HepG2 (cell line): ENCODE results near the gene SIK3. TPM values are rescaled to one million over a fixed set of nuclear protein-coding genes. Genes with fewer than 3 reads are reported as not detected.

Experiments
- ATAC-seq: fragments of 200-7000 bp; cut with Tn5 transposase; 3 replicates; pipeline ENCODE4 v1.9.1; 2020; ENCODE audit warnings: mild to moderate bottlenecking, moderate library complexity
- BruUV-seq: library from RNA; stranded (reverse); fragments of 400-500 nt; replicated peaks from 2 replicates; lab custom pipeline; 2021; lab: Mats Ljungman, UMichigan
- CTCF ChIA-PET: fragments of 300-600 bp; formaldehyde crosslinking; extraction: SDS; loops from one replicate; lab custom pipeline; 2021; ENCODE audit warnings: low total read pairs, inconsistent platforms, low intra/inter-chr PET ratio; lab: Yijun Ruan, JAX
- POLR2A ChIA-PET: fragments of 350-600 bp; sonication (Branson Sonifier 250); formaldehyde crosslinking; loops from one replicate; lab custom pipeline; 2020; ENCODE audit warnings: antibody characterized with exemption, inconsistent platforms; lab: Yijun Ruan, JAX
- DNase-seq: peaks from one replicate; pipeline ENCODE4 v3.0.0-alpha.2; 2015; ENCODE audit warnings: low spot score
- FAIRE-seq: peaks from 3 replicates; lab custom pipeline; 2011; peaks lifted over from hg19 to GRCh38; lab: Jason Lieb, UNC
- H2AFZ ChIP-seq: one replicate; pipeline ENCODE4 v1.6.1; 2011; ENCODE audit warnings: low read length, inconsistent platforms
- H3K27ac ChIP-seq: fragments of 300-600 bp; 3 replicates; pipeline ENCODE4 v1.8.0; 2011; ENCODE audit warnings: mixed run types, mild to moderate bottlenecking, mixed read lengths, low read length, inconsistent platforms; ENCODE audit not compliant: insufficient read depth; ENCODE audit errors: extremely low read length
- H3K27me3 ChIP-seq, 2 experiments: fragments of 200-600 bp in 1 of 2; 2 replicates in 1 of 2; 3 replicates in 1 of 2; pipeline versions ENCODE4 v1.6.0 to v1.8.0; 2011; ENCODE audit warnings: low read length in 2 of 2, mild to moderate bottlenecking in 2 of 2, moderate library complexity in 2 of 2, inconsistent platforms in 1 of 2; ENCODE audit not compliant: insufficient read depth in 2 of 2, control insufficient read depth in 1 of 2
- H3K36me3 ChIP-seq, 2 experiments: fragments of 200-600 bp in 1 of 2; replicated peaks in 1 of 2; 2 replicates in 1 of 2; 3 replicates in 1 of 2; pipeline versions ENCODE4 v1.5.1 to v1.8.0; 2011; ENCODE audit warnings: low read length in 2 of 2, inconsistent platforms in 1 of 2; ENCODE audit not compliant: insufficient read depth in 2 of 2, control insufficient read depth in 1 of 2
- H3K4me1 ChIP-seq: 2 replicates; pipeline ENCODE4 v1.5.1; 2012; ENCODE audit warnings: low read length, inconsistent platforms; ENCODE audit not compliant: insufficient read depth
- H3K4me2 ChIP-seq: 2 replicates; pipeline ENCODE4 v1.6.0; 2011; ENCODE audit warnings: low read depth, low read length, inconsistent platforms
- H3K4me3 ChIP-seq, 3 experiments: fragments of 200-600 bp in 1 of 3; sonication (generic), shearing (Covaris generic) in 1 of 3; replicated peaks in 1 of 3; 2 replicates each; pipeline ENCODE4 v1.5.1; 2011 to 2016; ENCODE audit warnings: low read length in 3 of 3, inconsistent platforms in 2 of 3, low read depth in 2 of 3, mild to moderate bottlenecking in 2 of 3, control low read depth in 1 of 3, mixed read lengths in 1 of 3; ENCODE audit not compliant: insufficient read depth in 1 of 3
- H3K79me2 ChIP-seq: one replicate; pipeline ENCODE4 v1.6.1; 2011; ENCODE audit warnings: low read length, inconsistent platforms; ENCODE audit not compliant: insufficient read depth
- H3K9ac ChIP-seq: 2 replicates; pipeline ENCODE4 v1.6.0; 2011; ENCODE audit warnings: mild to moderate bottlenecking, low read depth, low read length, inconsistent platforms; ENCODE audit not compliant: insufficient read depth
- H3K9me3 ChIP-seq: 2 replicates; pipeline ENCODE4 v1.5.1; 2012; ENCODE audit warnings: mild to moderate bottlenecking, low read length
- H4K20me1 ChIP-seq: 2 replicates; pipeline ENCODE4 v1.6.0; 2011; ENCODE audit warnings: inconsistent platforms, mild to moderate bottlenecking, low read length, moderate library complexity; ENCODE audit not compliant: insufficient read depth
- ELF3 ChIP-seq: IDR thresholded peaks from 2 replicates; pipeline ENCODE4 v1.6.1; 2016; ENCODE audit warnings: missing genetic modification reagents, missing compliant biosample characterization
- MAFF ChIP-seq: IDR thresholded peaks from 2 replicates; pipeline ENCODE4 v1.6.1; 2011; ENCODE audit warnings: low read depth, low read length, improper control_type of control experiment
- MAFK ChIP-seq, 2 experiments: IDR thresholded peaks in 1 of 2; conservative IDR thresholded peaks in 1 of 2; 2 replicates each; pipeline ENCODE4 v1.6.1; 2011; ENCODE audit warnings: improper control_type of control experiment in 2 of 2, low read length in 2 of 2
- RBM39 ChIP-seq: fragments of 200-400 bp; formaldehyde crosslinking; IDR thresholded peaks from one replicate; pipeline ENCODE4 v1.6.1; 2018; ENCODE audit warnings: antibody characterized with exemption, mild to moderate bottlenecking, low read depth, low read length; ENCODE audit not compliant: poor library complexity, severe bottlenecking
- ZNF674 ChIP-seq: sonication (generic); formaldehyde crosslinking; IDR thresholded peaks from 2 replicates; pipeline ENCODE4 v1.5.0; 2020; ENCODE audit warnings: low read depth, mild to moderate bottlenecking, missing genetic modification reagents
- WGBS: methylation state at CpG from one replicate; pipeline ENCODE4 v1.1.6; 2017; ENCODE audit warnings: low lambda C conversion rate; 5-methylcytosine and 5-hydroxymethylcytosine counted together
- in situ Hi-C: cut with HindIII; loops from 2 replicates; pipeline ENCODE4 v1.10.0; 2017; ENCODE audit warnings: low pct_unique_long_range_greater_than_20kb; ENCODE audit not compliant: extremely low pct_ligation_motif_present
- intact Hi-C: fragments of 100-400 bp; cut with micrococcal nuclease; formaldehyde crosslinking; loops from one replicate; pipeline ENCODE4 v1.10.0; 2022; ENCODE audit not compliant: unreplicated experiment
- polyA plus RNA-seq, 8 experiments: library from polyadenylated mRNA; depleted of rRNA in 3 of 8; stranded (reverse) in 7 of 8; unstranded in 1 of 8; fragments of >200 nt; fragmentation: Illumina TruSeq in 4 of 8; extraction: Trizol in 4 of 8; gene quantifications; 2 replicates each; pipeline versions ENCODE4 v1.2.1 to v1.2.3, GENCODE V29; 2011 to 2016; ENCODE audit warnings: low read depth in 4 of 8, missing spikeins in 1 of 8, mixed read lengths in 1 of 8; ENCODE audit not compliant: insufficient read depth in 1 of 8
- total RNA-seq, 5 experiments: library from RNA; depleted of rRNA; stranded (reverse); fragments of >200 nt; fragmentation: Illumina TruSeq; extraction: Trizol; gene quantifications; 2 replicates each; pipeline ENCODE4 v1.2.3, GENCODE V29; 2016; ENCODE audit warnings: low read depth in 1 of 5
- TF ChIP-seq, protein P1 (sequence below): IDR thresholded peaks from 2 replicates; pipeline ENCODE4 v1.6.1; 2016; ENCODE audit warnings: missing compliant biosample characterization, missing genetic modification reagents, borderline replicate concordance
- TF ChIP-seq, protein P2 (sequence below): sonication (generic); formaldehyde crosslinking; IDR thresholded peaks from 2 replicates; pipeline ENCODE4 v1.4.0; 2020; ENCODE audit warnings: missing genetic modification reagents, borderline replicate concordance

SIK3 gene
- total and polyA plus RNA-seq, 2 of the 13 experiments (the other 11 are each of a cell fraction or from before 2014, with no cell fraction given), result 5.7 to 9.8 TPM

DNA sequence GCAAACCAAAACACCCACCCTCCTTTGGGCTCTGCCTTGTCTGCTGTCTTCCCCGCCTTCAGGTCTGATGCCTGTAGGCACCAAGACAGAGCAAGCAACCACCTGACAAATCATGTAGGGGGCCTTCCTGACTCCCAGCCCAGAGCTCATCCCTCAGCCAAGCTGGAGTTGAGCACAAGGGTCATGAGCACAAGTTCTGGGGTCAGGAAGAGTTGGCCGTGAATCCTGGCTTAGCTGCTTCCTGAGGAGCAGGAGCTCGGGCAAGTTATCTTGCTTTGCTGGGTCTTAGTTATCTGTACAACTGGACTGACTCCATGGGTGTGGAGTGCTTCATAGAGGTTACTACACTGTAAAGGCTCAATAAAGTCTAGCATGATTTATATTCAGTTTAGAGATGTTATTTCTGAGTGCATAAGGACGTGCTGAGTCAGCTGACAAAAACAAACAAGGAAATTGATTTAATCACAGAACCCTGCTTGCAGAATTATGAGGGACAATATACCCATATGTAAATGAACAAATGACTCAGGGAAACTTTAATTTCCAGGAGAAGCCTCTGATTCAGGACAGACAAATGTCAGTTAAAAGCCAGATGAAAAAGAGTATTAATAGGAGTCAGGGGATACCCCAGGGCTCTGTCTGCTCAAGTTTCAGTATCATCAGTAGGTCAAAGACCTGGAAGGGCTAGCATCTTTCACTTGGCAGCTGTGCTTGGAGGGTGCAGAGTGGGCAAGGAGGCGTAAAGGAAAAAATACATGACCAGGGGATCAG is 245.8 kb downstream of the SIK3 start:
- in situ Hi-C loops (no loop called here), intact Hi-C loops (no loop called here)
- peaks cover 14 to 38% of the 10 kb centered on the region in 2 experiments for H3K36me3 ChIP-seq
- FAIRE-seq (no peak), DNase-seq (no peak), ATAC-seq (no peak)
- no peaks in the 10 kb centered on the region for H3K9me3 ChIP-seq
- WGBS, result 97% methylated on average over 5 of the region's 5 CpGs
- H3K4me1 ChIP-seq, result no peaks in the 10 kb centered on the region
- H2AFZ ChIP-seq, result no peak overlapping the region
- ChIA-PET POLR2A (interaction anchor here (1.2 kb wide), 1 partner anchor 16 kb away, joined by 3 read pairs; the partner anchor contains the start of gene APOA1), CTCF (no interaction called here)
- no peak overlapping the region for H3K27ac ChIP-seq
- BruUV-seq, result no TSS peak
- H3K79me2 ChIP-seq, result no peaks in the 10 kb centered on the region
- H3K4me3 ChIP-seq, result no peak overlapping the region
- no peak overlapping the region for H3K4me2 ChIP-seq
- H3K9ac ChIP-seq, result no peak overlapping the region
- TF ChIP-seq MAFK (conservative IDR thresholded peaks at IDR 0.05 in 1 of 2, IDR thresholded peaks at IDR 0.05 in 1 of 2; ENCODE audit: low read length in 2 of 2) (peak; percentile 42 to 45; a peak in 3 of 4 replicates), MAFF (peak; percentile 36; the same call in 1 of the 2 replicates), RBM39 (no peak), ZNF674 (CRISPR knock-in tag) (no peak)
- TF ChIP-seq, protein P1, sequence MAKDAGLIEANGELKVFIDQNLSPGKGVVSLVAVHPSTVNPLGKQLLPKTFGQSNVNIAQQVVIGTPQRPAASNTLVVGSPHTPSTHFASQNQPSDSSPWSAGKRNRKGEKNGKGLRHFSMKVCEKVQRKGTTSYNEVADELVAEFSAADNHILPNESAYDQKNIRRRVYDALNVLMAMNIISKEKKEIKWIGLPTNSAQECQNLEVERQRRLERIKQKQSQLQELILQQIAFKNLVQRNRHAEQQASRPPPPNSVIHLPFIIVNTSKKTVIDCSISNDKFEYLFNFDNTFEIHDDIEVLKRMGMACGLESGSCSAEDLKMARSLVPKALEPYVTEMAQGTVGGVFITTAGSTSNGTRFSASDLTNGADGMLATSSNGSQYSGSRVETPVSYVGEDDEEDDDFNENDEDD (CRISPR knock-in tag), result no peak
- no peaks in the 10 kb centered on the region for H4K20me1 ChIP-seq
- no peaks in the 10 kb centered on the region for H3K27me3 ChIP-seq

DNA sequence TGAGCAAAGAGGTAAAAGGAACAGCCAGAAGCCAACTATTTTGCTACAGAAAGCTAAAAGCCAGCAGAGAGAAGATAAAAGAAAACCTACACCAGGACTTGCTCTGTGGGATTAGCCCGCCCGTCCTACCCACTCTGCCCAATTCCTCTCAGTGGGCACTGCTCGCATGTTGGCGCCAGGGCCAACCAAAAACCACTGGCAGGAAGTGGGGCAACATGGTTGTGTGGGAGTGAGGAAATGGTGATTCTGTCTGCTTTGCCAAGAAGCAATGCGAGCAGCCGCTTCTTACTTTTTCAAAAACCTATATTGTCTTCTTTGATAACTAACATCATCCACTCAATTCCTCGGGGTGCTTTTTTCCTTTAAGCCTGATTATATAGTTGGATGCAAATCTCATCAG is 246.6 kb downstream of the SIK3 start:
- Histone ChIP-seq H3K27me3 (no peaks in the 10 kb centered on the region), H3K9me3 (no peaks in the 10 kb centered on the region), H3K9ac (no peak overlapping the region), H3K36me3 (peaks cover 19 to 42% of the 10 kb centered on the region in 2 experiments; a peak in 4 of 5 replicates), H3K27ac (no peak overlapping the region), H3K79me2 (no peaks in the 10 kb centered on the region), H2AFZ (no peak overlapping the region), H4K20me1 (no peaks in the 10 kb centered on the region), H3K4me1 (no peaks in the 10 kb centered on the region), H3K4me2 (no peak overlapping the region), H3K4me3 (no peak overlapping the region)
- DNase-seq (no peak), ATAC-seq (no peak), FAIRE-seq (no peak)
- ChIA-PET POLR2A (no interaction called here), CTCF (no interaction called here)
- no peak for TF ChIP-seq ELF3 (CRISPR knock-in tag)
- TF ChIP-seq, protein P2, sequence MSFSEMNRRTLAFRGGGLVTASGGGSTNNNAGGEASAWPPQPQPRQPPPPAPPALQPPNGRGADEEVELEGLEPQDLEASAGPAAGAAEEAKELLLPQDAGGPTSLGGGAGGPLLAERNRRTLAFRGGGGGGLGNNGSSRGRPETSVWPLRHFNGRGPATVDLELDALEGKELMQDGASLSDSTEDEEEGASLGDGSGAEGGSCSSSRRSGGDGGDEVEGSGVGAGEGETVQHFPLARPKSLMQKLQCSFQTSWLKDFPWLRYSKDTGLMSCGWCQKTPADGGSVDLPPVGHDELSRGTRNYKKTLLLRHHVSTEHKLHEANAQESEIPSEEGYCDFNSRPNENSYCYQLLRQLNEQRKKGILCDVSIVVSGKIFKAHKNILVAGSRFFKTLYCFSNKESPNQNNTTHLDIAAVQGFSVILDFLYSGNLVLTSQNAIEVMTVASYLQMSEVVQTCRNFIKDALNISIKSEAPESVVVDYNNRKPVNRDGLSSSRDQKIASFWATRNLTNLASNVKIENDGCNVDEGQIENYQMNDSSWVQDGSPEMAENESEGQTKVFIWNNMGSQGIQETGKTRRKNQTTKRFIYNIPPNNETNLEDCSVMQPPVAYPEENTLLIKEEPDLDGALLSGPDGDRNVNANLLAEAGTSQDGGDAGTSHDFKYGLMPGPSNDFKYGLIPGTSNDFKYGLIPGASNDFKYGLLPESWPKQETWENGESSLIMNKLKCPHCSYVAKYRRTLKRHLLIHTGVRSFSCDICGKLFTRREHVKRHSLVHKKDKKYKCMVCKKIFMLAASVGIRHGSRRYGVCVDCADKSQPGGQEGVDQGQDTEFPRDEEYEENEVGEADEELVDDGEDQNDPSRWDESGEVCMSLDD (CRISPR knock-in tag), result no peak
- no TSS peak for BruUV-seq
- 92% methylated on average over 7 of the region's 7 CpGs for WGBS
- intact Hi-C loops (no loop called here), in situ Hi-C loops (no loop called here)
